GM19324 (cell line): ENCODE data around the gene PSMD5.

Experiments
- ATAC-seq: cut with Tn5 transposase; IDR thresholded peaks from one replicate; pipeline ENCODE4 v1.9.1; 2021; ENCODE audit warnings: mild to moderate bottlenecking, moderate library complexity; ENCODE audit not compliant: unreplicated experiment, low FRiP score

PSMD5 gene

GRCh38 chr9:120842685-120843485 lies at the start of gene PSMD5:
Gene PSMD5, minus strand, starts transcription at chr9:120842922. Its CDS starts 13 bp downstream, at chr9:120842909.
- ATAC-seq, result peak; percentile 98

- ATAC-seq, result peak; percentile 50
These were observed 49.4 kb upstream of the PSMD5 start for GRCh38 chr9:120891884-120892747.

- ATAC-seq, result no peak
These were observed 48.6 kb upstream of the PSMD5 start for GRCh38 chr9:120891245-120891883.

DNA sequence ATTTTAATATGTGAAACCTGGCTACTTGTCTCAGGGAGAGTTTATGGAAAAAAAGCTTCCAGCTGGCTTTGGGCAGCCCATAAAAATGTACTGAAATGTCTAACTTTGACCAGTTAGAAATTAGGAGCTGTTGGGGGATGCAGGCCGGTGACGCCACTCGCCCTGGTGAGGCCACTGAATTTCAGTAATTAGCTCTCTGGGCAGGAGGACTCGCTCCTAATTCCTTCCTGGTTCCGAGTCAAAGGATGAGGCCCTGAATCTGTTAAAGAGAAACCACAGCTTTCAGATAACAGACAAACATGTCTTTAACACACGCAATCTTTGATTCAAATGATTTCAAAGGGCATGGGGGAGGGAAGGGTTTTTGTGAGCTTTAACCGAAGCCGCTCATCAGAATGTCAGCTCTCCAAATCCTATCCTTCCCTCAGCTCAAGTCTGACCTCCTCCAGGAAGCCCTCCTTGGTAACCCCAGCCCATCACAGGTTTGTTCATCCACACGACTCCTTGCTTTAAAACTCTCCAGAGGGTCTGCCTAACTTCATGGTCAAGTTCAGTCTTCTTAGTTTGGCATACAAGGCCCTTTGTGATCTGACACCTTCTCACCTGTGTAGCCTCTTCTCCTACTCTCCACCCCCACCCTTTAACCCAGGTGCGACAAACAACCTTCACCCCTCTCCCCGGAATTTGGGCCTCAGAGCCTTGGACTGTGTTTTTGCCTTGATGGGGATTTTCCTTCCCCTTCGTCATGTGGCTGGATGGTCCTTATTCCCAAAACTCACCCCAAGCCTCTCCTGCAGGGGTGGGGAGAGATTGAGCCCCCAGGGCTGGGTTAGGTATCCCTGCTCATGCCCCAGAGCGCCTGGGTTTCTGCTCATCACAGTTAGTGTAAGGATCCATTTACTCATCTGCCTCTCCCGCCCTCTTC lies 47.9 kb upstream of the PSMD5 start:
- ATAC-seq, result no peak

DNA sequence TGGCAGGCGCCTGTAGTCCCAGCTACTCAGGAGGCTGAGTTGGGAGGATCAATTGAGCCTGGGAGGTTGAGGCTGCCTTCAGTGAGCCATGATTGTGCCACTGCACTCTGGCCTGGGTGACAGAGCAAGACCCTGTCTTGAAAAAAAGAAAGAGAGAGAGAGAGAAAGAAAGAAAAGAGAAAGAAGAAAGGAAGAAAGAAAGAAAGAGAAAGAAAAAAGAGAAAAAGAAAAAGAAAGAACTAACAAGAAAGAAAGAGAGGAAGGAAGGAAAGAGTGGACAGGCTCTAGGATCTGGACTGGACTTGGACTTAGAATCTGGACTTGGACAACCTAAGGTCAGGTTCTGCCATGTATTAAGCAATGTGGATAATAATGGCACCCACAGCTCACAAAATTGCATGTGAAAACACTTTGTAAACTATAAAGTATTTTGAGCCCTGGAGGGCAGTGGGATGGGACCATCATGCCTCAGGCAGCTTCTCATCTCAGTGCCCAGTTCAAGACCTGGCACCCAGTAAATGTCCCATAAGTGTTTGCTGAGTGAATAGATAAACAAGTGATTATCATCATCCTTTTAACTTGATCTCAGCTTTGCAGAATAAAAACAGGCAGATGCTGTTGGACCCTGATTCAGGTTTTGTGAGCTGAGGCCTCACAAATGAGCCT lies 47.0 kb upstream of the PSMD5 start:
- ATAC-seq, result no peak

DNA sequence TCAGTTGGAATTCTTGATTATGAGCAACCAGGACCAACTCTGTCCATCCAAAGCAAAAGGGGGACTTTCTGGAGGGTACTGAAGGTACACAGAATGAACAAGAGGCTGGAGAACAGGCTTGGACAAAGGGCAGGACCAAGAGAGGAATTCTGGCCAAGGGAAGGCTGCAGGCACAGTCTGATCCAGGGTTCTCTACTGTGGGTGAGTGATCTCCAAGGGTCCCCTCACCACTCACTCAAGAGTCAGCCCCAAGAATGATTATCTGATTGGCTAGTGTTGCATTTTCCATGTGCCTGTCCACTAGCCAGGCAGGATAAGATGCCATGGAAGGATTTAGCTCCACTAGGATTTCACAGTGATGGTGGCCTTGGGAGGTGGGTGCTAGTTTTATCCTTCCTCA lies 45.9 kb upstream of the PSMD5 start:
- ATAC-seq, result no peak

DNA sequence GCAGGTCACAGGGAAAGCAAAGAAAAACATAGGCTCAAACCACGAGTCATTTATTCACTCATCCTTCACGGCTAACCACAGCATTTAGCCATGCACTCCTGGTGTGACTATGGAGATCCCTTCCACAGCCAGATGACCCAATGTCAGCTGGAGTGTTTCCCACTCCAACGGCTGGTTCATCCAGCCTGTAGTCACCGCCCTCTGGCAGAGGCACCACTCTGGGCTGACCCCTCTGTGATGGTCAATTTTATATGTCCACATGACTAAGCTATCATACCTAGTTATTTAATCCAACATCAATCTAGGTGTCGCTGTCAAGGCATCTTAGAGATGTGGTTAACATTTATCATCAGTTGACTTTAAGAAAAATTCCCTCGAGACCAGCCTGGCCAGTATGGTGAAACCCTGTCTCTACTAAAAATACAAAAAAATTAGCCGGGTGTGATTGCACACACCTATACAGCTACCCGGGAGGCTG lies 43.8 kb upstream of the PSMD5 start:
- ATAC-seq, result no peak

DNA sequence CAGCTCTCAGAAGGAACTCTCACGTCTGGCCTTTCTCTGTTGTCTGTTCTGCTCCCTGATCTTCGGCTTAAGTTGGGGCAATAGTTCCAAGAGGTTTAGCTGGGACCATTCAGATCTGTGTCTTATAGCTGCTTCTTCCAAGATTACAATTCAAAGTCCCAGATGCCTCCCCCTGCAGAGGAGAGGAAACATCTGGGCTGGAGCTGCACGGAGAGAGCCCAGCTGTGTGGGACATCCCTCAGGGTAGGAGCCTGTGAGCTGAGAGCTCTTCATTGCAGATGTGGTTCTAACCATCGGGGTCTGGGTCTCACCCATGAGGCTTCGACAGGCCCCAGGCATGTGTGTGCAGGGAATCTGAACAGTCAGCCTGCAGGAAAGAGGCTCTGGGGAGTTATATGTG lies 43.2 kb upstream of the PSMD5 start:
- no peak for ATAC-seq

DNA sequence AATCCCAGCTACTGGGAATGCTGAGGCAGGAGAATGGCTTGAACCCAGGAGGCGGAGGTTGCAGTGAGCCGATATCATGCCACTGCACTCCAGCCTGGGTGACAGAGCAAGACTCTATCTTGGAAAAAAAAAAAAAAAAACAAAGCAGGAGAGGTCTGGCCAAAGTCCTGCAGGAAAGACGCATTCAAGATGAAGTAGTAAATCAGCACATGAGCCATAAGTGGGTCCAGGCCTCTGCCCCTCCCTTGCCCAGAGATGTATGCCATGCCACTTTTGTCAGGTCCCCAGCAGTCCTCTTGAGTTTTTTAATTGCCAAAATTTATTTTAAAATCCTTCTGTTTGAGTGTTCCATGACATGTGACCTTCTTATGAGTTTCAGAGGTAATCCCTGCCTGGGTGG lies 42.7 kb upstream of the PSMD5 start:
- ATAC-seq, result no peak

DNA sequence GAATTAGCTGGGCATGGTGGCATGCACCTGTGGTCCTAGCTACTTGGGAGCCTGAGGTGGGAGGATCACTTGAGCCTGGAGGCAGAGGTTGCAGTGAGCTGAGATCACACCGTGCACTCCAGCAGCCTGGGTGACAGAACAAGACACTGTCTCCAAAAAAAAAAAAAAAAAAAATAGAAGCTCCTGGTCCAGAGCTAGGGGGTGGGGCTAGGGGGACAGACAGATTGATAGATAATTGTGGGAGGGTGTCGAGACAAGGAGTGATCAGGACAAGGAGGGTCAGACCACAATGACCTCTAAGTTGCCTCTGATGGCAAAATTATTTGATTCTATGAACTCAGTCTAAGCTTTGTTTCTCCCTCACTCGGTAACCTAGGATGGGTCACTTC lies 40.9 kb upstream of the PSMD5 start:
- no peak for ATAC-seq

DNA sequence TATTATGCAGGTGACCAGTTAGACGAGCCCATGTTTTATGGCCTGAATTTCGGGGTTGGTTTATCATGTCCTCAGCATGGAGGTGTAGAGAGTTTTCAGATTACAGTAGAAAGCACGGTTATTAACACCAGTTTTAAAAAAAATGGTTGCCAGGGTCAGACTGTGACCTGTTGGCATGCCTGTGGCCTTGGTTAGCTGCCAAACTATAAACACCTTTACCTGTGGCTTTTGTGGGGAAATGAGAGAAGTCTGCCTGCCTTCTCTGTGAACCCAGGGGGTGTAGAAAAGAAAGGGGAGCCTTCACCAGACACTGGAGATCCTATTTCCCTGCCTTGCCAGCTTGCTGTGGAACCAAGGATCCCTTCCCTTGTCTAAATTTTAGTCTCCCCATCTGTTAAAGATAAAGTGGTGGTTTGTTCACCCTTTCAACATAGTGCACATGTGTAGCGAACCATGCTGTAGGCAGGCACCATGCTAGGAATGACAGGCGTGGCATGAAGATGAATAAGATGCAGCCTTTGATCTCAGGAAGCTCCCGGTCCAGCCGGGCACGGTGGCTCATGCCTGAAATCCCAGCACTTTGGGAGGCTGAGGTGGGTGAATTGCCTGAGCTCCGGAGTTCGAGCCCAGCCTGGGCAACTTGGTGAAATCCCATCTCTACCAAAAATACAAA lies 40.3 kb upstream of the PSMD5 start:
- no peak for ATAC-seq

- no peak for ATAC-seq
These were observed 36.7 kb upstream of the PSMD5 start for GRCh38 chr9:120879446-120879845.

DNA sequence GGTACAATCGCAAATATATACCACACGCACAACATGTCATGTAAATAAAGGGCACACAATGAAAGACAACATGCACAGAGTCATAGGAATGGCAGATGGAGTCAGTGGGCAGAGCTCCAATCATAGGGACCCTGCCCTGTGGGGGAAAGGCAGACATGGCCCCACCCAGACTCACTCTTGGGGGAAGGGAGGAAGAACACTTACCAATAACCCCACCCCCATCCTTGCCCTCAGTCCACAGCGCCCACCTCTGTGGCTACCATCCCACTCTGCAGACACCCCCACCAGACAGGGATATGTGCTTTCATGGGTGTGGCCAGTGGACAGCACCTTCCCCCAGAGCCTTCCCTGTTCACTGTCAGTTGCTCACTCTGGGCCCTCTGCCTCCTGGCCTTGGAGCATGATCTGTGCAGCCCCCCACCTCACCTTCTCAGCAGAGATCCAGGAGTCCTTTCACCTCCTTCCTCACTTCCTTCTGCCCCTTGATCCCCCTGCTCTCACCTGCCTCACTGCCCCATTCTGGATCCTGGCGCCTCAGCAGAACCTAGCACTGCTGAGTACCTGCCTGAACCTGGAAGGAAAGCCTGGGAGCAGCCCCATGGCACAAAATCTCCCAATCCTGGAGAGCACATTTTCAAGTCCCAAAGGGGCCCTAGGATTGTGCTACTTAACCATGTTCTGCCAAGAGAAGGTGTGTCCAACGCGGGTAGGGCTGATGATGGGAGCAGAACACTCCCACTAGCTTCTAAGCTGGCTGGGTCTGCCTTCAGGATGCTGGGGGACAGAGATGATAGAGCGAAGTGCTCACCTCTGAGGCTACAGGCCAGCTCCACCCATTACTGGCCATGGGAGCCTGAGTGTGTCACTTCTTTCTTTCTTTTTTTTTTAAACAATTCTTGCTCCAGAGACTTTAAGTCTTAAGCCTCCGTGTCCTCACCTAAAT lies 35.7 kb upstream of the PSMD5 start:
- ATAC-seq, result no peak

GRCh38 chr9:120877276-120878034 lies 34.7 kb upstream of the PSMD5 start:
- peak; percentile 46 for ATAC-seq

DNA sequence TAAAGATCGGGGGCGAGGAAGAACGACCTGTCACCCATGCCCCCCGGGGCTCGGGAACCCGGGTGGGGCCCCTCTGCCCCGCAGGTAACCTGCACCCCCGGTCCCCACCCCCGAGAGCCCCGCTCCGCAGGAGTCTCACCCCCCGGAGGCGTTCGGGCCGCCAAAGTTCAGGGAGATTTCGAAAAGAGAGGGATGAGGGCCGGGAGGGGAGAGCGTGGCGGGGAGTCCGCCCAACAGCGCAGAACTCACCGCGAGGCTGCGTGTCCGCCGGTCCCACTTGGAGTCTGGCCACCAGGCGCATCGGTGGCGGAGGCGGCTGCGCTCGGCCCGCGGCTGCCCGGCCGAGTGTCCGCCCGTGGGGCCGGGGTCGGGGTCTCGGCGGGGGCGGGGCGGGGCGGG lies 34.1 kb upstream of the PSMD5 start, which contains the start of gene PHF19:
TSS of gene PHF19 (minus strand) at position 347 of the 399 bp plus-strand sequence. CDS start 2,447 bp downstream, outside the sequence.
- ATAC-seq, result peak; percentile 16

DNA sequence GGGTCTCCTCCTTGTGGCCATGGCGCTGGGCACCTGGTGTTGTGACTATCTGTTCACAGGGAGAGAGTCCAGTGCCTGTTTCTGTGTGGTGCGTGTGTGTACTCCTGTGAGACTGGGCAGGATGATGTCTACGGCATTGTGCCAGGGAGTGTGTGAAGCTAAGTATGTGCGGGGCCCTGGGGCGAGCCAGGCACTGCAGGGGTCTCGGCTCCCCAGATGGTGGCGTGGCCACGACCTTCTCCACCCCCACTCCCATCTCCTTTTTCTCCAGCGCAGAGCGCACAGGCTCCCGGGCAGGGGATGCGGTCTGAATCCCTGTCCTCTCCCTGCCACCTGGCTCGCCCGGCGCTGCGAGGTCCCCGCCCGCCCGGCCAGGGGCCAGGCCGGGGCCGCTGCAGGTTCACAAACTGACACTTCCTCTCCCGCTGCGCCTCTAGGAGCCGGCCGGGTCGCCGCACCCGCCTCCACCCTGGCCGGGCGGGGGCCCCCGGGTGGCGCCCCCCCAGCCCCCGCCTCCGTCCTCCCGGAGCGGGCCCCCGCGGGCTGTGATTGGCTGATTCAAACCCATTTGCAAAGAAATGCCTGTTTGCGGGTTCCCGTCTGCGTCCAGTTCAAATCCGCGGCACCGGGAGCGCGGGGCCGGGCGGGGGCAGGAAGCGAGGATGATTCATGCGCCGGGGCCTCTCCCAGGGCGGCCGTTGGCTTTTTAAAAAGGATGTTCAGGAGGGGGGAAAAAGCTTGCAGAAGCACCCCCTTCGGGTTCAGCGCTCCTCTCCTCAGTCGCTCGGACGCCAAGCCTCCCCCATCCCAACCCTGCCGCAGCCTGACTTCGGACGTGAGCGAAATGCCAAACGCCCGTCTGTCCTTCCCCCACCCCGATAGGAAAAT lies 33.5 kb upstream of the PSMD5 start:
- peak; percentile 69 for ATAC-seq
